CD4-positive, alpha-beta T cell treated with Interleukin-1 beta for 1 hour (primary cell): ENCODE measurements around the gene YAE1.
A peak's percentile ranks its signal among the peaks of the same experiment; 100 is the strongest.

Experiments used
- DNase-seq, 2 donors: peaks; one replicate each; pipeline ENCODE4 v3.0.0-alpha.2; 2020 to 2022

Gene YAE1

GRCh38 chr7:39557911-39558310 is 8.3 kb upstream of the YAE1 start:
- DNase-seq, result no peak

DNA sequence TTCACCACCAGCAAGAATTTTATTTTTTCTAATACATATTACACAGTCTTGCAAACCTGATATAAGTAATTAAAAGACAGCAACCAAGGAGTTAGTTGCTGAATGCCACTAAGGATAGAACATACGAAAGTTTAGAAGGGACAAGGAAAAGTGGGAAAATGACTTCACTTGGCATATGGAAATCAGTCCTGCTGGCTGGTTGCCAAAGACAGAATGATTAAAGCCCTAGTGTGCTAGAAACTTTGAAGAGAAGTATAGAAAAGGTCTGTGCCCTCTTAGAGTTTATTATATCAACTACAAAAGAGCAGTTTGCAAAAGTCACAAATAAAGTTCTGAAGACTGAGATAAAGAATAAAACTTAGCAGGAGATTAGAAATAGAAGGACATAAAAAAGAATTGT is 5.8 kb upstream of the YAE1 start:
- DNase-seq, result no peak

DNA sequence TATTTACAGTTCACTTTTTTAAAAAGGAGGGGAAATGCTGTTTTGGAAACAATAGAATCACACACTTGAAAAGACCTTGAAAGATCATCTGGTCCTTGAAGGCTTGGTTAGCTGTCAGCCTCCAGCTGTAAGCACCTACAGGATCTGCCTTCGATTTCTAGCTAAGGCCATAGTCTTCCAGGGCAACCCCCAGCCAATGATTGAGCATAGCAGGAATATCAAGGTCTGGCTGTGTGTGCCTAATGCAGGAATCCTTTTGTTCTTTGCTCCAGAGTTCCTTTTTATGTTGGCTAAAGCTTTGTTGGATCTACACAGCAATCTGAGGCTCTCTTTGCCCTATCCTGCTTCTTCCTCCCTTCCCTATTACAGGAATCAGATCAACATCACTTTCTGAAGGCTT is 5.2 kb upstream of the YAE1 start:
- no peak for DNase-seq

DNA sequence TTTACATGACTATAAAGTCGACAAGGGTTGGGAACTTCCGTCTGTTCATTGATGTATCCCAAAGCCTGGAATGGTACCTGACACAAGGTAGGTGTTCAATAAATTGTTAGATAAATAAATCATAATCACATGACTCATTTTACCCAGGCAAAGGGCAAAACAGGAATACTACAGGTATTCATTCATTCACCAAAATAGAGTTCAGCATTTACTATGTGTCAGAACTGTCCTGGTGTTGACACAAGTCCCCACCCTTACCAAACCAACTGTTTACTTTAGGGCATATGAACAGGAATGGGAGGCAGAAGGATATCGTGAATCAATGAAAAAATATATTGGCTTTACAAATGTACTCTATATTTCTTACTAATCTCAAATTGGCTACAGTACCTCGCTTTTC is 666 bp upstream of the YAE1 start:
- no peak for DNase-seq

DNA sequence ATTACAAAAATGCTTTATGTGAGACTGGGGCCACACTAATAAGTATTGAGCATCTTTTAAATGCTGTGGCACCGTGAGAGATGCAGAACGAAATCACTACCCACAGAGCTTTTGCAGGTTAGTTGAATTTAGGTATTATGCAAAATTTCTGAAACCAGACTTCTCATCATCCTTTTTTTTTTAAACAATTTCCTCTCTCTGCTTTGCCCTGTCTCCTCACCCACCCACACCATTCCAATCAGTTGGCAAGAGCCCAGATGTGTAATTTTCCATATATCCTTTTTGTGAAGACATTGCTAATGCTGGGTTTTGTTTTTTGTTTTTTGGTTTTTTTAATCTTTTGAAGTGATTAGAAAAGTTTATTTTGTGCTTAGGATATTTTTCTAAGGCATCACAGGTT is 1.1 kb downstream of the YAE1 start:
- DNase-seq, result no peak

DNA sequence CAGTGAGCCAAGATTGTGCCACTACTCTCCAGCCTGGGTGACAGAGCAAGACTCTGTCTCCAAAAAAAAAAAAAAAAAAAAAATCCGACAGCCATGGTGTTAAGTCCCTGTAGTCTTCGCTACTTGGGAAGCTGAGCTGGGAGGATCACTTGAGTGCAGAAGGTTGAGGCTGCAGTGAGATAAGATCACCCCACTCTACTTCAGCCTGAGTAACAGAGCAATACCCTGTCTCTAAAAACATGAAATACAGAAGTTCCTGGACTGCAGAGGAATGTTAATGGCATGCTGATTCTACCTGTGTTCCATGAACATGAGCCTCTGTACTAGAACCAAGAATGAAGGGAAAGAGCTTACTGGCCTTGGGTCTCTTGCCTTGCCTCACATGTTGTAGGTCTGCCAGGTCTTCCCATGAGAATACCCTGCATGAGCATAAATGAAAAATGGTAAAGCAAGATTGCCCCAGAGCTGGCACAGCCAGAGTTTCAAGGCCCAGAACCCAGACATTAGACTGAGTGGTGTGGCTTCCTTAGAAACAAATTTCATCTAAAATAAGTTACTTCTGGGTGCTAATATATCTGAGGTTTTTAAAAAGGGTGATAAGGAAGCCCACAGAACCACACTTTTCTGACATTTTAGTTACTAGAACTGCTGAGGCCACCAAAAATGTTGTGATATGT is 8.6 kb downstream of the YAE1 start:
- no peak for DNase-seq

DNA sequence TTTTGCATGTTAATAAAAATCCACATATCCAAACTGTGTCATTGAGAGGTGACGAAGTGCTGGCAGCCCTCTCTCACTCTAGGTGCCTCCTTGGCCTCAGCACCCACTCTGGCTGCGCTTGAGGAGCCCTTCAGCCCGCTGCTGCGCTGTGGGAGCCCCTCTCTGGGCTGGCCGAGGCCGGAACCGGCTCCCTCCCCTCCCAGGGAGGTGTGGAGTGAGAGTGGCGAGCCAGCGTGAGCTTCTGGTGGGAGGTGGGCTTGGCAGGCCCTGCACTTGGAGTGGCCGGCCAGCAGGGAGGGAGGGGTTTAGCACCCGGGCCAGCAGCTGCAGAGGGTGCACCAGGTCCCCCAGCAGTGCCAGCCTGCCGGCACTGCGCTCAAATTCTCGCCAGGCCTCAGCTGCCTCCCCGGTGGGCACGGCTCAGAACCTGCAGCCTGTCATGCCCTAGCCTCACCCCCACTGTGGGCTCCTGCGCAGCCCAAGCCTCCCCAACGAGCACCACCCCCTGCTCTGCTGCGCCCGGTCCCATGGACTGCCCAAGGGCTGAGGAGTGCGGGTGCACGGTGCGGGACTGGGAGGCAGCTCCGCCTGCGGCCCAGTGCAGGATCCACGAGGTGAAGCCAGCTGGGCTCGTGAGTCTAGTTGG is 11.1 kb downstream of the YAE1 start:
- no peak for DNase-seq

GRCh38 chr7:39580149-39580874 is 14.1 kb downstream of the YAE1 start:
- peak; percentile 78 for DNase-seq

GRCh38 chr7:39582536-39582935 is 16.3 kb downstream of the YAE1 start:
- DNase-seq, result no peak

GRCh38 chr7:39583539-39583938 is 17.3 kb downstream of the YAE1 start:
- DNase-seq, result no peak

DNA sequence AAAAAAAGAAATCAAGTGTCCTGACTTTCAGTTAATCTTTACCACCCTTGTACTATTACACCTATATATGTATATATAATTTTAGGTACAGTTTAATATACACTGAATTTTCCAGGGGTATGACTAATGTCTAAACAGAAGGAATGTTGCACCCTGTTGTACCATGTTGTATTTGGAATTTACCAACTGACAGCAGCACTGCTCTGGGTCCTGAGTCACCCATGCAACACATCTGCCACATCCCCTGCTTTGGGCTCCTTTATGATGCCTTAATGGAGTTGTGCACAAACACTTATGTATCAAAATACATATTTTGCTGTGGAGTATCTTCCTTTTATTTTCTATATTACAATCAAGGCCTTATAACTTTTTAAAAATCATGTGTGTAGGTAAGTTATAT is 21.2 kb downstream of the YAE1 start:
- no peak for DNase-seq

DNA sequence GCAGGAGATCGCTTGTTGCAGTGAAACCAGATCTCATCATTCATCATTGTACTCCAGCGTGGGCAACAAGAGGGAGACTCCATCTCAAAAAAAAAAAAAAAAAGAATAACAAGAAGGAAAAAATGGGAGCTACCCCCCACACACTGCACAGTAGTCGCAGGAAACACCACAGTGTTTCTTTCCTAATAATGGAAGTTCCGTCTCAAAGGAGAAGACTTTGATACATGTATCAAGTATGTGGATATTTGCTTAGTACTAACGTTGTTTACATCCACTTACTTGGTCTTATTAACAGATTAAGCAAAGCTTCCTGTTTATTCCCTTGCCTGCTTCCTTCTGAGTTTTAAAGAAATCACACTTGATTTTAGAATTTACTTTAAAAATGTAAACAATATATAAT is 22.2 kb downstream of the YAE1 start:
- DNase-seq, result no peak

GRCh38 chr7:39589323-39590111 is 23.3 kb downstream of the YAE1 start:
- peak; percentile 40 to 61 for DNase-seq

GRCh38 chr7:39592586-39592985 is 26.4 kb downstream of the YAE1 start:
- DNase-seq, result no peak

DNA sequence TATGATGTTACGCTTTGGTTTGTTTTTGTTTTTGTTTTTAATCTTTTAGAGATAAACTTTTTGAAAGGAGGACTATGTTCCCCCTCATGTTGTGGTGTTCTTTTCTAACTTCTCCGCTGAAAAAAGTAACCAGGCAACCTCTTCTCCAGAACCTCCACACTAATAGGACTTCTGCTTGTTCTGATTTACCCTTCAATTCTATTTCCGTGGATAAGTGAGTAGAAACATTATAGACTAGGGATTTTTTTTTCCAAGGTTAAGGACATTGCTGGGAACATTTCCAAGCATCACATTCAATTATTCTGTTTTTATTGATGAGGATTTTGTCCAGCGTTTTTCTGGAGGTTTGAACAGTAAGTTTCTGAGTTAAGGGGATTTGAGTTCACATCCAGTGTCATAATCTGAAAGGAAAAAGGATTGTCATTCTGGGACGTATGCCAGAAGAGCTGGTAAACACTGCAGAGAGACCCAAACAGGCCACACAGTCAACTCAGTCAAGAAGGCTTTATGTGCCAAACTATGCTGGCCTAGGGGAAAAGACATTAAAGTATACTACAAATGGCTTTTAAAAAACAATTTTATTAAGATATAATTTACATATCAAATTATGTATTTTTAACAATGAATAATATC is 28.9 kb downstream of the YAE1 start:
- no peak for DNase-seq

- no peak for DNase-seq
Measured at GRCh38 chr7:39602351-39602750, 36.1 kb downstream of the YAE1 start.

DNA sequence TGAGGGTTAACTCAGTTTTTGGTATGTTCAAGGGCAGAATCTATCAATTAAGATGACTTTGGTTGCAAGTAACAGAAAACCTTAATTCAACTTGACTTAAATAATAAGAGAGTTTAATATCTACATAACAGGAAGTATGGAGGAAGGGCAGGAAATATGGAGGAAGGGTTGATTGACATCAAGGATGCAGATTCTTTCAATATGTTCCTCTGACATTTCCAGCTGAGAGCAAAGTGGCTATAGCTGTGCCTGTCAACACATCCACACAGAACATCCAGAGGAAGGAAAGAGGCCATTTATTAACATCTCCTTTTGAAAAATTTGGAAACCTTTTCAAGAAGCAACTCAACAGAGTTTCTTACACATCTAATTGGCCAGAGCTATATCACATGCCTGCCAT is 37.7 kb downstream of the YAE1 start:
- no peak for DNase-seq

GRCh38 chr7:39605087-39605486 is 38.9 kb downstream of the YAE1 start:
- no peak for DNase-seq

DNA sequence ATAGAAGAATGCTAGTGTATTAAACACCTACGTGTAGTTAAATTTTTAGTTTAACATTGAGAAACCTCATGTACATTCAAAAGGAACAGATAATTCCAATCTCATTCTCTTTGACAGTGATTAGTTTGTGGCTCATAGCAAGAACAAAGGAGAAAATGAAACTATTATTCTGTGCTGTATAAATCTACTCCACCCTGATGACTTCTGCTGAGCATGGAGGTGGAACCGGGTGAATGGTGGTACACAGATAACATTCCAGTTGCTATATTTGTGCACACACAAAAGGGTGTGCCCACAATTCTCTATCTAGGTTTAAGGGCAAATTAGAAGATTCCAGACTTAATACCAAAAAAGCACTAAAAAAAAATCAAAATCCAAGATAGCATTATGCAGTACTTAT is 40.1 kb downstream of the YAE1 start:
- DNase-seq, result no peak

DNA sequence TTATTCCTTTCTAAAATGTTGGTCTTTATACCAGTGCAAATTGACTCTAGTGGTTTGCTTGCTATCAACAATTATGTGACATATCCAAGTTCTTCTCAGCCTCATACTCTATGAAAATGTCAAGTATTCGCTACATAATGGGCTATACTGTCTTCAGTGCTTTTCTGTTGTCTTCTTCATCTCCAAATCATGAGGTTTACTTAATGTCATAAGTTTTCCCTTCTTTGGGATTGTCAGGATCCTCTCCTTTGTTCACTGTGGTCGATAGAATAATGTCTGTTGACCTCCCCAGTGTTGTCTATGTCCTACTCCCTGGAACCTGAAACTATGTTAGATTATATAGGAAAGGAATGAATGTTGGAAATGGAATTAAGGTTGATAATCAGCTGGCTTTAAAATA is 40.7 kb downstream of the YAE1 start:
- no peak for DNase-seq

GRCh38 chr7:39607865-39608264 is 41.7 kb downstream of the YAE1 start:
- no peak for DNase-seq

DNA sequence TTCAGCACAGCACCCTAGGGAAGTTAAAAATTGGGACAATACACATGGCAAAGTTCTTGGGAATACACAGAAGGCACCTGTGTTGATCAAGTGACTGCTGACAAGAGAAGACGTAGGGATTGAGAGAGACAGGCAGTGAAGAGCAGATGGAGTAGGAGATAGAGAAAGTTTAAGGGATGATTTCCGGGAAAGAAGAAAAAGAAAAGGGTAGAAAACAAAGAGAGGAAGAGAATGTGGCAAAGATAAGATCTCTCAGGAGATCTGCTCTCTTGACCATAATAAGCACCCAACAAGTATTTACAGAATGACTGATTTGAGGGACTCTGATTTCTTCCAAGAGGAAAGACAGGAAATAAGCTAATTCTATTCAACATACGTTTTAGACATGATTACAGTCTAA is 42.1 kb downstream of the YAE1 start:
- DNase-seq, result no peak
